RCC 7860 (cell line): ENCODE results near the gene GCAT.

ENCODE experiments used
- DNase-seq: peaks from one replicate; pipeline ENCODE4 v3.0.0-alpha.2; 2015; ENCODE audit warnings: low spot score
- FAIRE-seq: peaks from 2 replicates; lab custom pipeline; 2012; peaks lifted over from hg19 to GRCh38; lab: Jason Lieb, UNC

GCAT gene

DNA sequence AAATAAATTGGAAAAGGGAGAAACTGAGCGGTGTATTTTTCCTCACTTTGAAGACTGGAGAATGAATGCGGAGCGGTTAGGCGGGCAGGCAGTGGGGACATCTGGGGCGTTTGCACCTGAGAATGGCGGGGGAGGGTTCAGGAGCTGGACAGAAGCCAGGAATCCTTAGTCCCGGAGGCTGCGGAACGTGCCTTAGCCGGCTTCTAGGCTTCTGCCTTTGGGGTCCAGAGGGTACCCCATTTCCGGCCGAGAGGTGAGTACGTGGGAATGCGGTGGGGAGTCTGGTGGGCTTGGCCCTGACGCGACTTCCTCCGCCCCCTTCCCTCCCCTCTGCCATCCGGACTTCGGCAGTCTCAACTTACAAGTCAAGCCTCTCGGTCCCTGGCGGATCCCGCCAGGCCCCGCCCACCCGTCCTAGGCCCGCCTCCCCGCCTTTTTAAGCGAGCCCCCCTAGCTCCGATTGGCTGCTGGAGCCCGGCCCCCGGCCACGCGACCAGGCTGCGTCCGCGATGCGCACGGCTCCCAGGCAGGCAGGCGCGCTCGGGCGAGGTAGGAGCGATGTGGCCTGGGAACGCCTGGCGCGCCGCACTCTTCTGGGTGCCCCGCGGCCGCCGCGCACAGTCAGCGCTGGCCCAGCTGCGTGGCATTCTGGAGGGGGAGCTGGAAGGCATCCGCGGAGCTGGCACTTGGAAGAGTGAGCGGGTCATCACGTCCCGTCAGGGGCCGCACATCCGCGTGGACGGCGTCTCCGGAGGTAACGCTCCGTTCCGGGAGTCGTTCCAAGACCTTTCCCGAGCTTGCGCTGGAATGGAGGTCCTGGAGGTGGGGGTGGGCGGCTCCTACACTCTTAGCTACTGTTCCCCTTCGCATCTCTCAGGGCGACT, at the start of gene GCAT:
Gene GCAT, plus strand, starts transcription at position 525 of the 884 bp plus-strand sequence. Its CDS starts 34 bp downstream, at position 559.
- DNase-seq (peak; percentile 75), FAIRE-seq (no peak)

DNA sequence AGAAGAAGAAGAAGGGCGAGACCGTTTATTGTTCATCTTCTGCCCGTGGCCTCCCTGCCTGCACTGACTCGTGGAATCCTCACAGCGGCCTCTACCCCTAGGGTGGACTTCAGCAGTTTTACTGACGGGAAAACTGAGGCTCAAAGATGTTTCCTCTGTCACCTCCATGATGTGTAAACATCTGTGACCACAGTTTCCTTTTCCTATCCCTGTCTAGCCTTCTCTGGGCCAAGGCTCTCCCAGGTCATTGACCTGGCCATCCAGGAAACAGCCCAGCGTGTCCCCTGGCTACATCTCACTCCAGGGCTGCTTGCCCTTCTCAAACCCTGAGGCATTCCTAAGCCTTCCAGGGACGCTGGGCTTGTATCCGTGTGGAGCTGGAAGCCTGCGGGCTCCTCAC, 49.0 kb upstream of the GCAT start:
- FAIRE-seq (no peak), DNase-seq (no peak)

DNA sequence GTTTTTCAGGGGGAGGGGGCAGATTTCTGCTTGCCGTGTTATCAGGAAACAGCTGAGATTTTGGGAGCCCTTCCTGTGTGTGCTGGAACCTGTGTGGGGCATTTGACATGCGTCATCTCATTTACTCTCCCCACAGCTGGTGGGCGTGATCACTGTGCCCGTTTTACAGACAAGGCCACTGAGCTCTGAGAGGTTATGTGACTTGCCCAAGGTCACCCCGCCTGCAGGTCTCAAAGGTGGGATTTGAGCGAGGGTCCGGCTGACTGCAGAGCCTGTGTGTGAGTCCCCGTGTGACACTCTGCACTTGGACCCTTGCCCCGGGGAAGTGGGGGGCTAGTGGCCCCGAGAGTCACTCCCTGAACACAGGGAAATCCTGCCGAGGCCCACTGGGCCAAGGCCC, 48.5 kb upstream of the GCAT start:
- DNase-seq = no peak
- FAIRE-seq = no peak

DNA sequence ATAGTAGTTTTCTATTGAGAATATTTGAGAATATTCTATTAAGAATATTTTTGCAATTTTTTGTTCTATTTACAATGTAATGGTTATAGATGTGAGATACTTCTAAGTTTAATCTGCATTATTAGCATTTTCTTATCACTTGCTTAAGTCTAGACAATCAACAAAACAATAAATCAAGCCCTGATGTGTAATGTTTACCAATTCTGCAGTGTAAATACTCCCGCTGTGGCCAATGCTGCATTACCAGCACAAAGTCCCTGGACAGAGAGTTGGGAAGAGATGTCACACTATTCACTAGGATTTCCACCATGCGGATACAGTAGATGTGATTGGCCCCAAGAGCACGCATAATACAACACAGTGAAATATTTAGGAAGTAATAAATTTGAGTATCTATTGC, 47.6 kb upstream of the GCAT start:
- FAIRE-seq = no peak
- DNase-seq = no peak

DNA sequence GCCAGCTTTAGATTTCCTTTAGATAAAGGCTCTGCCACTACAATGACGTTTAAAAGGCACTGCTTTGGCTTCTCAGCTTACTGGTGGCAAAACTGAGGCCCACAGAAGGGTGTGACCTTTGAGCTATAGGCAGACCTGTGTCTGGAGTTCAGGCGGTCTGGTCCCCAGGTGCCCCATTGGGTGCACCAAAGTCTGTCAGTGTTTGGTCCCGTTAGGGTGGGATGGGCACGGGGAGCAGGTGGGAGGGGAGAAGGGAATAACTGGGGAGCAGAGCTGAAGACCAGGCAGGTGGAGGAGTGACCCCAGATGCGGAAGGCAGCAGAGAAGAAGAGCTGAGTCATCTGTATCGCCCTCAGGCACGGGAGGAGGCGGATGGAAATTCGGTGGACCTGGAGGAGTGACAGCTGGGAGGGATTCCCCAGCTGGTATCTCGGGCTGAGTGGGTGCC, 45.3 kb upstream of the GCAT start:
- DNase-seq (no peak), FAIRE-seq (no peak)

DNA sequence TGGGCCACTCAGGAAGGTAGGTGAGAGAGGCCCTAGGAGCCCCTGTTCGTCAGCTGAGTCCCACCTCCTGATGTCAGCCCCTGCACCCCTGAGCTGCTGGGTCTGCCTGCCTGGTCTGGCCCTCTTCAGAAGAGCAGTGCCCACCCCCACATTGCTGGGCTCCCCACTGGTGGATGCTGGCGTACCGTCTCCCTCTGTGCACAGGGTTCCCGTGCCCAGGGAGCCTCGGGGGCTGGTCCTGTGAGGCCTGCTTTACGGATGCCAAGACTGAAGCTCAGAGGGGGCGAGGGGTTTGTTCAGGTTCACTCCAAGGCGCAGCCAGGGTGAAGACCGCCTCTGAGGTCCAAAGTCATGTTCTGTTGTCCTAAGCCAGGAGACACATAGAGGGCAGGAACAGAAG, 44.7 kb upstream of the GCAT start:
- DNase-seq (no peak), FAIRE-seq (no peak)

DNA sequence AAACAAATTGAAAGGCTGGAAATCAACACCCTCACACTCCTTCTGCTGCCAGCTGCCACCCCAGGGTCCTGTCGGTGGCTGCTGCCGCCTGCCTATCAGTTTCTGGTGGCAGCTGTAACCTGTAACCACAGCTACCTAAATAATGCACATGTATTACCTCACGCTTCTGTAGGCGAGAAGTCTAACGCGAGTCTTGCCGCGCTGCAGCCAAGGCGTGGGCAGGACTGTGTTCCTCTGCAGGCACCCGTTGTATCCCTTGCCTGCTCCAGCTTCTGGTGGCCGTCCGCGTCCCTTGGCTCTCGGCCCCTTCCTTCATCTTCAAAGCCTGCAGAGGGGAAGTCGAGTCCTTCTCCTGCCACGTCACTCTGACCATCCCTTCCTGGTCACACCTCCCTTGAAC, 44.1 kb upstream of the GCAT start:
- FAIRE-seq (no peak), DNase-seq (no peak)

DNA sequence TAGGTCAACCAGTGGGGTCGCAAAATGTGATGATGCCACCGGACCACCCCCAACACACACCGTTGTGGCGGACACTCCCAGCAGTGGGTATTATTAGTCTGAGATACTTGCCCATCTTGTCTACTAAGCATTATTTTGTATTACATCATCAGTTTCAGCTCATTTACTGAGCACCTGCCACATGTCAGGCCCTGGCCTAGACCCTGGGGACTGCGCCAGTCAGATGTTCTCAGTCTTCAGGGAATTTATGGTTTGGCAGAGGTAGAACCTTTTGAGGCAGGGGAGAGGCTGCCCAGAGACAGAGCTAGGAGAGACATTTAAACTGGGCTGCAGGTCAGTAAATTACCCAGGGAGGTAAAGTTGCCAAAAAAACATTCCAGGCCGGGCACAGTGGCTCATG, 43.1 kb upstream of the GCAT start:
- no peak for FAIRE-seq
- no peak for DNase-seq

DNA sequence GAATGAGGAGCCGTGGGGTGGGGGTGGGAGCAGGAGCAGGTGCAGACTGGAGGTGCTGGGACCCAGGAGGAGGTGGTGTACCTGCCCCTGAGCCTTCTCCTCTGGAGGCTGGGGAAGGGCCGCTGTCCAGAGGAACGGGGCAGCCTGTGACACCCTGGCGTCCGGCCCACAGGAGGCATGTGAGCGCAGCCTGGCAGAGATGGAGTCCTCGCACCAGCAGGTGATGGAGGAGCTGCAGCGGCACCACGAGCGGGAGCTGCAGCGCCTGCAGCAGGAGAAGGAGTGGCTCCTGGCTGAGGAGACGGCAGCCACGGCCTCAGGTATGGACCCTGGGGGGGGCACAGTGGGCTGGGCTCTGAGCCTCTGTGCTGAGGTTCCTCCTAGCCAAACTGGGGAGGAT, 42.2 kb upstream of the GCAT start:
- no peak for DNase-seq
- FAIRE-seq = no peak

DNA sequence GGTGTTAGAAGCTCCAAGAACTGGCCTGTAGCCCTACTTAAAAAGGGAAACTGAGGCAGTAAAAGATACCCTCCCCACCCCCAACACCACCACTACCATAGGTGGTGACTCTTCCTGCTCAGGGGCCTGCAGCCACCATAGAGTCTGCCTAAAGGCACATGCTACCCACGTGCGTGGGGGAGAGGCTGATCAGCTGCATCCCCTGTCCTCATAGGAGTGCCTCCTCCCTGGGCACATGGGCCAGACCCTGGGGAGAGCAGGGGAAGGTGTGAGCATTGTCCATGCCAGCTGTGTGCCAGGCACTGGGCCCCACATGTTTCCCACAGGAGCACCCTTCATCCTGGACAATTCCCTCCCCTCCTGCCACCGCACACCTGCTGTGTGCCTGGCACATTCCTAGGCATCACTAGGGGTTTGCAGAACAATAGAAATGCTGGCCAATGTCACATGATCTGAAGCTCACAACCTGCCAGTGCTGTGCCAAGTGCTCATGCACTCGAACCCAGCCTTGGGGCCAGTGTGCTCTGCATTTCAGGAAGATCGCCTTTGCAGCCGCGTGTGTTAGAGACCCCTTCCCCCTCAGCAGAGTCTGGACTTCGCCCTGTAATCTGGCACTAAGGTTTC, 41.7 kb upstream of the GCAT start:
- no peak for DNase-seq
- FAIRE-seq = no peak

DNA sequence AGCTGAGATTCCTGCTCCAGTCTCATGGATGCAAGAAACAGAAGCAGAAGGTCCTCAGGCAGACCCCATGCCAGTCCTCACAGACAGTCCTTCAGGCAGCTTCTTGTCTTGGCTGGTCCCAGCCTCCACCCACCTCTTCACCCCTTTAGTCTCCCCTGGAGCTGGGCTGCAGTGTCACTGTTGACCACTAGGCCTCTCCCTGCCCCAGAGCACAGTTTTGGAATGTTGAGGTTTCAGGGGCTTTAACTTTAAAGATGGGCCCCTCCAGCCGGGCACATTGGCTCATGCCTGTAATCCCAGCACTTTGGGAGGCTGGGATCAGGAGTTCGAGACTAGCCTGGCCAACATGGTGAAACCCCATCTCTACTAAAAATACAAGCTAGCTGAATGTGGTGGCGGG, 39.5 kb upstream of the GCAT start:
- DNase-seq = no peak

DNA sequence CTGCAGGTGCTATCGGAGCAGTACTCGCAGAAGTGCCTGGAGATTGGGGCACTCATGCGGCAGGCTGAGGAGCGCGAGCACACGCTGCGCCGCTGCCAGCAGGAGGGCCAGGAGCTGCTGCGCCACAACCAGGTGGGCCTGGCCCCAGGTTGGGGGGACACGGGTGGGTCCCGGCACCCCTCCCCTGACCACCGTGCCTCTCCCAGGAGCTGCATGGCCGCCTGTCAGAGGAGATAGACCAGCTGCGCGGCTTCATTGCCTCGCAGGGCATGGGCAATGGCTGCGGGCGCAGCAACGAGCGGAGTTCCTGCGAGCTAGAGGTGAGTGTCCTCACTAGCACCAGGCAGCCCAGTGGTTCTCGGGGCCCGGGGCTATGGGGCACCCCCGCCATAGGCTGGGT, 38.7 kb upstream of the GCAT start:
- FAIRE-seq = no peak
- DNase-seq = no peak

More for the DNA sequence above, 39.5 kb upstream of the GCAT start:
- FAIRE-seq = no peak

DNA sequence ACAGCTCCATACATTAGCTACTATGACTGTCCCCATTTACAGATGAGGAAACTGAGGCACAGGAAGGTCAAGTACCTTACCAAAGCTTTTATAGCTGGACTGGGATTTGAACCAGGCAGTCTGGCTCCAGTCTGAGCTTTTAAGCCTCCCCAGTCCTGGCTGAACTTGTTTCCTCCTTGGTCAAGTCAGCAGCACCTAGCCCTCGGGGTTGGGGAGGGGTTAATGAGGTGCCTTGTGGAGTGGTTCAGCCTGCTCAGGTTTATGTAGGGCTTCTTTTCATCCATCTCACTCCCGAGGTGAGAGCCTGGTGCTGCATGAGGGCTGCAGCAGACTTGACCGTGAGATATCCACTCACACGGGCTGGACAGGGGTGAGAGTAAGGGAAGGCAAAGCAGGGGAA, 36.7 kb upstream of the GCAT start:
- no peak for DNase-seq
- no peak for FAIRE-seq

DNA sequence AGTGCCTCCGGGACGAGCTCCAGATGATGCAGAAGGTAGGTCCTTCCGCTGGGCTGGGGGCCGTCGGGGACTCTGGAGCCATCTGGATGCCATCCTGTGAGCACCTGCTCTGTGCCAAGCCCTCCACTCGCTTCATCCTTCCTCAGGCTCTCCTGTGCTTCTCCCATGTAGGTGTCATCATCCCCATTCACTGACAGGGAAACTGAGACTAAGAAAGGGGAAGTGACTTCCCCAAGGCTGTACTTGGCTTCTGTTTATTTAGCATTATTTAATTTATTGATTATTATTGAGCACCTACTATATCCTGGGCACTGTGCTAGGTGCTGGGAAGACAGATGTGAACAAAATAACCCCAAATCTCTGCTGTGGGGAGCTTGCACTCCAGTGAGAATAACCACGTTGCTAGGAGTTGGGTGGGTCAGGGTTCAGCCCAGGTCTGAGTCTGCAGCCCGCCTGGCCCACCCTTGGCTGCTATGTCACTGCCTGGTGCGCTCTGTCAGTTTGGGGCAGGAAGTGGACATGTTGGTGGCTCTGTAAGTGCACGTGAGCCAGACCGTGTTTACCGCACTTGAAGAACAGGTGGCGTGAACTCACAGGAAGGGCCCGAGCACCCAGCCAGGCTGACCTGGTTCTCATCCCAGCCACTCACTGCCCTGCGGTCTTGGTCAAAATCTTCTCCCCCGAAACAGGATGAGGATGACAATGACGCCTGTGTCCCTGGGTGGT, 35.9 kb upstream of the GCAT start:
- FAIRE-seq = no peak
- no peak for DNase-seq

DNA sequence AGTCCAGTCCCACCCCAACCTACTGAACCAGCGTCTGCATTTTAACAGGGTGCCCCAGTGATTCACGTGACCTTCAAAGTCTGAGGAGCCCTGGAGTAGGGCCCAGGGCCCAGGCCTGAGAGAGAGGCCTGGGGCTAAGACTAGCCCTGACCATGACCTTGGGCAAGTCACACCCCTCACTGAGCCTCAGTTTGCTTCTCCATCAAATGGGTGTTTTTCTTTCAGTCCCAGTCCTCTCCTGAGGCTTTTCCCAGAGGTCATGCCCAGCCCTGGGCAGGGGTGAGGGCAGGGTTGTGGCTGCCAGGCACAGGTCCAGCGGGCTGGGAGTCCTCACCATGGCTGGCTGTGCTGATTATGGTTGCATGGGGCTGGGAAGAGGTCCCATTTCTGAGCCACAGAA, 33.0 kb upstream of the GCAT start:
- FAIRE-seq = no peak

DNA sequence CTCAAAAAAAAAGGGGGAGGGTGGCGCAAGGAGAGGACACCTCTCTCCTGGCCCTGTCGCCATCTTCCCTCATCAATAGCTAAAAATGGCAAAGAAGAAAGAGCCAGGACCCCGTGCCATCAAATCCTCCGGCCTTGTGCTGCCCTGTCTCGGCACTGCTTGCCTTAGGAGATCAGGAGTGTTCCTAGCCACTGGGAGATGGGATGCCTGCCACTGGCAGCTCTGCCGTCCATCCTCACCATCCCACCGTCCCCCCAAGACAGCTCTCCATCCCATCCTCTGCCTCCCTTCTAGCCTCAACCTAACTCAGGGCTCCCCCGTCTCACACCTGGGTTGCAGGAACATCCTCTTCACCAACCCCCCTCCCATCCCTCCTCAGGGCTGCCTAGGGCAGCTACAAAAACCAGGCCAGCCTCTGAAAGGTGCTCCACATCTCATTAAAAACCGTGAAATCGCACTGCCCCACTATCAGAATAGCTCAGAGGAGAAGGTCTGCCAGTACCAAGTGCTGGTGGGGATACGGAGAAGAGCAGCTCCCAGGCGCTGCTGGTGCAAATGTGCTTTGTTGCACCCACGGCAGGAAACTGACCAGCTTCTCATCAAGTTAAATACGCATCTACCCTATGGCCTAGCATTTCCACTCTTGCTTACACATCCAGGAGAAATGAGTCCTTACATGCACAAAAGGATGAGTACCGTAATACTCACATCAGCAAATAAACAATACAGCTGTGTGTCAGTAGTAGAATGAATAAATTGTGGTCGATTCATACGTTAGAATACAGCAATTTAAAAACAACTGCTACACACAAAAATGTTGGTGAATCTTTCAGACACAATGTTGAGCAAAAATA, 31.7 kb upstream of the GCAT start:
- DNase-seq (no peak), FAIRE-seq (no peak)

More for the DNA sequence above, 33.0 kb upstream of the GCAT start:
- no peak for DNase-seq

DNA sequence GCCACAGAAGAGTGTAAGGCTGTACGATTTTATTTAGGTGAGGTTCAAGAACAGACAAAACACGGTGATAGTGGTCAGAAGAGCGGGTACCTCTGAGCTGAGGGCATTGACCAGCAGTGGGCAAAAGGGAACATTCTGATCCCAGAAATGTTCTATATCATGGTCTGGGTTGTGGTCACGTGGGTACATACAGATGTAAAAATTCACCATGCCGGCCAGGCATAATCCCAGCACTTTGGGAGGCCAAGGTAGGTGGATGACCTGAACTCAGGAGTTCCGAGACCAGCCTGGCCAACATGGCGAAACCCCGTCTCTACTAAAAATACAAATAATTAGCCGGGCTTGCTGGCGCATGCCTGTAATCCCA, 31.1 kb upstream of the GCAT start:
- FAIRE-seq = no peak
- DNase-seq = no peak

DNA sequence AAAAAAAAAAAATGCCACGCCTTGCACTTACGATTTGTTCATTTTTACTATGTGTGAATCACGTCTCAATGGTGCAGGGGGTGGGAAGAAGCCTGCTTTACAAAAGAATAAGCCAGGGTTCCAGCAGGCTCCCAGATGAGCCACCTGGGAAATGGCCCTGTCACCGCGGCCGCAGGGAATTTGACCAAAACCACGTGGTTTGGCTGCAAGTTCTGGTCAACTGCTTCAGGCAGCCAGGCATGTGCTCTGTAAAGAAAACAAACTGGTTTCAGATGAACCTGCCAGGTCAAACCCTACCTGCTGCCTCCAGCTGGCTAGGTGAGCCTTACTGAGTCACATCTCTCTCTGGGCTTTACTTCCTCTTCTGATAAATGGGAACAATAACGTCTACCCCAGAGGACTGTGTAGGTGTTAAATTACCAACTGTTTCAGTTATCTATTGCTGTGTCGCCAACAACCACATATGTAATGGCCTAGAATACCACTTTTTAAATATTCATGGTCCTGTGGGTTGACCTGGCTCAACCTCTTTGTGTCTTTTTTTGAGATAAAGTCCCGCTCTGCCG, 30.5 kb upstream of the GCAT start:
- FAIRE-seq (peak; percentile 93), DNase-seq (peak; percentile 86)

DNA sequence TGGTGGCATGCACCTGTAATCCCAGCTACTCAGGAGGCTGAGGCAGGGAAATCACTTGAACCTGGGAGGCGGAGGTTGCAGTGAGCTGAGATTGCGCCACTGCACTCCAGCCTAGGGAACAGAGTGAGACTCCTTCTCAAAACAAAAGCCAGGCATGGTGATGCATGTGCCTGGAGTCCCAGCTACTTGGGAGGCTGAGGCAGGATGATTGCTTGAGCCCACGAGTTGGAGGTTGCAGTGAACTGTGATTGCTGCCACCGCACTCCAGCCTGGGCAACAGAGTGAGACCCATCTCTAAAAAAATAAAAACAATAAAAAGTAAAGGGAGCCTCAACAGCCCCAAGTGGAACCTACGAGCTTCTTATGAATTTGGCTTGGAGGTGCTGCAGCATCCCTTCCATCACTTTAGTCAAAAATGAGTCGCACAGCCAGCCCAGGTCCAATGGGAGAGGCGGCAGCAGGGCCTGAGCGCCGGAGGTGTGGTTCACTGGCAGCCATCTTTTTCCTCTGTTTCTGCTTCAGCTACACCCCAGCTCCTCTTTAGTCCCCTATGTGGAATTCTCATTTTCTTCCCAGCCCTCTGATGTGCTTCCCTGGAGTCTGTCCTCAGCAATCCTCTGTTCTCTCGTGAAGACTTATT, 29.2 kb upstream of the GCAT start:
- FAIRE-seq (no peak), DNase-seq (no peak)

DNA sequence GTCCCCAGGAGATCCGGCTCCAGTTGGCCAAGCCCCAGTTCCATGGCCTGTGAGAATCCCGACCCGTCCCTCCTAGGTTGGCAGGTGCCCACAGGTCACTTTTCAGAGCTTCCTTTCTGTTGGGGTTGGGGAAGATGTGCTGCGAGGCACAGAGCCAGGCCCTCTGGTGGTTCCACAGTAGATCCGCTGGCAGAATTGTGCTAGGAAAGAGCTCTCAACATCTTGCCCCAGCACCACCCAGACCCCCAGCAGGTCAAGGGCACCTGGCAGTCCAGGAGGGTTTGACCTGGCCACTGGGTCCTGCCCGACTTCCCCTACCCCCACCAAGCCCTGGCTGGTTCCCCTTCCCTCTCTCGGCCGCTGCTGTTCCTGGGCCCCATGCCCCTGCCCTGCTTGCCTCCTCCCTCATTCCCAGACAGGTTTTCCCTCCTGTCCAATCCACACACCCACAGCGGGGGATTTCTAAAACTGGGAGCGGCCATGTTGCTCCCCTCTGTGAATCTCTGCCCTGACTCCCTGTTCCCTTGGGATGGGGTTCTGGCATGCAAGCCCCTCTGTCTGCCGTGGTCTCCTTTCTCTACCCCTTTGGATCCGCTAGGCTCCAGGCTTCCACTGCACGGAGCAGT, 26.2 kb upstream of the GCAT start:
- DNase-seq (no peak), FAIRE-seq (no peak)
